NCI-H774 (cell line): ENCODE results near the gene RNF5.

Experiments used
- DNase-seq: peaks from one replicate; lab custom pipeline; 2025; lab: John Stamatoyannopoulos, UW

Gene RNF5

DNA sequence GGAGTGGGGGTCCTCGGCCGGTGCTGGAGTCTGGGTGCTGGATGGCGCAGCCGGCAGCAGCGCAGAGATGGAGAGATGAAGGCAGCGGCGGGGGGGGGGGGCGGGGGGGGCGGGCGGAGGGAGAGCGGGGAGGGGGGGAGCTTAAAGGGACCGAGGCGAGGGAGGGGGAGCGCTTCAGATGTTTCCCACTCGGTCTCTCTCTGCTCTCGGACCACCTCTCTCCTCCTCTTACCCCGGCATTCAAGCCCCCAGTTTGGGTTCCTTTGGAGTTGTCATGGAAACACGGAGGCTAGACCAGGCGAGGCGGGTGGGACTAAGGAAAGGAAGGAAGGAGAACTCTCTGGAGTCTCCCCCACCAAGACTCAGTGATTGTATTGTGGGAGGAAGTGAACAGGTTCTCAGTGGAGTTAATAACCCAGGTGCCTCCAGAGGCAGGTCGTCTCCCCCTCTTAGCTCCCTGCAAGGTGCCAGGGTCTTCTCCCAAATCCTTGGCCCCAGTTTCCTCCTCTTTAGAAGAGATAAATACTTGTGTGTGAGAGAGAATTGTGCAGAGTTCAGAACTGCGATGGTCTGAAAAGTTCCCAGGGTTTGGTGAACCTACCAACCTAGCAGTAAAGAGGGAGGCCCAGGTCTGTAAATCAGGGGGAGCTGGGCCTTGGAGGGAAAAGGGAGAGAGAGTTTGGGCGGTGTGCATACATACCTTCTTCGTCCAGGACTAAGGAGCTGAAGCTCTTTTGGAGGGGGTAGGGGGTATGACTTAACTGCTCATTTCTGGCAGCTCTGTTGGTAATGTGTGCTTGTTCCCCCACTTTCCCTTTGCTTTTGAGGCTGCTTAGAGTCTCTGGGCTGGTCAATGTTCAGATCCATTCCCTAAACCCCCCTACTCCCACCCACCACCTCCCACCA lies 26.1 kb upstream of the RNF5 start, which contains the start of gene PRRT1:
TSS of gene PRRT1 (minus strand) at position 77 of the 906 bp plus-strand sequence. CDS start 112 bp downstream, outside the sequence.
- no peak for DNase-seq

DNA sequence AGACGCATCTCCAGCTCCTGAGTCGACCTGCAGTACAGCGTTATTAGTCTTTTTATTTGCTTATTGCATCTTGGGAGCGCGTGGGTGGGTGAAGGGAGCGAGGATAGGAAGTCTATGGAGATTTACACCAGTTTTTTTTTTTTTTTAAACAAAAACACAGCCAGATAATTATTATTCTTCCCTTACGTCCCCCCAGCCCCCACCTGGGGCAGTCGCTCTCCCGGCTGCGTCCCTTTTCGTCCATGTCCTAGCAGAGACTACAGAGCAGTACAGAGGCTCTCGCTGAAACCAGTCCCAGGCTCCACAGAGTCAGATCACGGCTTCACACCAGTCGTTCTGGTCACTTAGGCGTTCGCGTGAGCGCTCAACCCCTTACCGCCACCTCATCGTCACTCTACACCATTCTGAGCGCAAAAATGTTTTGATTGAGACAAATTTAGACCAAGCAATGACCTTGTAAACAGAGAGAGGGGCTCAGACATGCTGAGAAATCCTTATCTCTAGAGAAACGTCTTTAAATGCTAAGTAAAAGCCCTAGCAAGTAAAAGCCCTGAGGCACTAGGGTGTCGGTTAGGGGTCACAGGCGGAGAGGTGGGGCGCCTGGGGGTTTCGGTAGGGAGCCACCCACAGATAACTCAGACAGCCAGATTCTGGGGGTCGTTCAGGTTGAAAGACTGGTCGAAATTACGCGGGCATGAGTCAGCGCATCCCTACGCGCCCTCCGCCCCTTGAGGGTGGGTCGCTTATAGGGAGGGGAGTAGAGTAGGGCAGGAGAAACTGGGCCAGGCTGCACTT lies 25.2 kb upstream of the RNF5 start:
- no peak for DNase-seq

DNA sequence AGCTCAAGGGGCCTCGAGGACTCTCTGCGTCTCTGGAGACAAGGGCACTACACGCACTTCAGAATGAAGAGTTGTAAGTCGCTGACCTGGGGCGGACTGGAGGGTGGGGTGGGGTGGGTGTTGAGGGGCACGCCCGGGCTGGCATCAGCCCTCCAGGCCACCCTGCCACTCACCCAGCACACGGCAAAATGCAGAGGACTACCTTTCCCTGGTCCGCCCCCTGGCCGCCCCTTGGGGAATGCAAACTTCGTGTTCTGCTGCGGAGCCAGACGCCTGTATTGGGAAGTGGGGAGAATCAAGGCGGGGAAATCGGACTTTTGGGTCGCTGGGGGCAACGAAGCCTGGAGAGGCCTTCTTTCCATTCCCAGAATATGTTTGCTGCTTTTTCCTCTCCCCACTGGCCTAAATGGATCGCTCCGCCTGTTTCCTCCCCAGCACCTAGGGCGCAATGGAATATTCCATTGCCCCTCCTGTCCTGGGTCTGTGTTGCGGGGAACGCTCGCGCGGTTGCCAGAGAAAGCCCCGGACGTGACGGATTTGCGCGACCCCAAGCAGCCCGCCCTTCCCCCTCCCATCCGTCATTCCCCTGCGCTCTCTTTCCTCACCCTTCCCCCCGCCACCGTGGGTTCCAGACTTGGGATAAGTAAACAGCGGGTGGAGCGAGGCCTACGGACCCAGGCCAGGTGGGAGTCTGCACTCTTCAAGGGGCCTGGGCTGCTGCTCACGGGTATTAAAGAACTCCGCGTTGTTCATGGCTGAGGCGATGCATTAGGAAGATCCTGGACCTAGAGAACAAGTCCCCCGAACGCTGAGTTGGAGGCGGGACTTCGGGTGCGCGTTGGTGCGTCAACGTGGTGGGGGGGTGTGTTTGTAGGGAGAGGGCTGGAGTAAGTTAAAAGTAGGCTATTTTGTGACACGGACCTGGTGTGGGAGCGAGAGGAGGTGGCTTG lies 24.4 kb upstream of the RNF5 start, which contains the start of gene PPT2:
TSS of gene PPT2 (plus strand) at position 578 of the 950 bp plus-strand sequence. CDS start 454 bp downstream, outside the sequence.
- DNase-seq = peak; percentile 84

DNA sequence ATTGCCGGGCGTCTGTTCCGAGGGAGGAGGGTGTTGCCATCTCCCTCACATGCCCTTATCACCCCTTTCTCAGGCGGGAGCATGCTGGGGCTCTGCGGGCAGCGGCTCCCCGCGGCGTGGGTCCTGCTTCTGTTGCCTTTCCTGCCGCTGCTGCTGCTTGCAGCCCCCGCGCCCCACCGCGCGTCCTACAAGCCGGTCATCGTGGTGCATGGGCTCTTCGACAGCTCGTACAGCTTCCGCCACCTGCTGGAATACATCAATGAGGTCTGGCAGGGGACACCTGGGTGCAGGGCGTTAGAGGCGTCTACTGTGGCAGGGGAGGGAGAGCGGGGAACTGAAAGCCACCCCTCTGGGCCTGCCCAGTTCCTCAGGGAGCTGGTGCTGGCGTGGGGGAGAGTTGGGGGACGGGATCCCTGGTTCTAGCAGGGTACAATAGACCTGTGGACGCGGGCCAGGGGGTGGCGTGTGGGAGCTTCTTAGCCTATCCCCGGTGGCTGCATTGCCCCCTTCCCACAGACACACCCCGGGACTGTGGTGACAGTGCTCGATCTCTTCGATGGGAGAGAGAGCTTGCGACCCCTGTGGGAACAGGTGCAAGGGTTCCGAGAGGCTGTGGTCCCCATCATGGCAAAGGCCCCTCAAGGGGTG lies 23.6 kb upstream of the RNF5 start:
- peak; percentile 51 for DNase-seq

DNA sequence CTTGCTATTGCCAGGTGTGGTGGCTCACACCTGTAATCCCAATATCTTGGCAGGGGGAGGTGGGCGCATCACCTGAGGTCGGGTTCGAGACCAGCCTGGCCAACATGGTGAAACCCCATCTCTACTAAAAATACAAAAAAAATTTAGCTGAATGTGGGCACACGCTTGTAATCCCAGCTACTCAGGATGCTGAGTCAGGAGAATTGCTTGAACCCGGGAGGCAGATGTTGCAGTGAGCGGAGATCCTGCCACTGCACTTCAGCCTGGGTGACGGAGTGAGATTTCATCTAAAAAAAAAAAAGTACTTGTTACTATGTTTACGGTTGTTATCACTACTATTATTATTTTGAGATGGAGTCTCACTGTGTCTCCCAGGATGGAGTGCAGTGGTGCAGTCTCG lies 21.3 kb upstream of the RNF5 start:
- no peak for DNase-seq

DNA sequence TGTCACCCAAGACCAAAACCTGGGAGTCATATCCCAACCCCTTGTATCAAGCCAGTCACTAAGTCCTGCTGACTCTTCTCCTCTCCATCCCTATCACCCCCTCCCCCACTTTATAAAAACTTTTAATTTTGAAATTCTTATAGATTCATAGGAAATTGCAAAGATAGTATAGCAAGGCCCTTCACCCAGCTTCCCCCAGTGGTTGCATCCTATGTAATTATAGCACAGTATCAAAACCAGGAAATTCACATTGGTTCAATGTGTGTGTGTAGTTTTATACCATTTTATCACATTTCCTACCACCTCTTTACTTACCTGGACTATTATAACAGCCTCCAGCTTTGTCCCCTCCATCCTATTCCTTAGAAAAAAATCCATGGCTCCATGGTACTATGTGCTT lies 20.2 kb upstream of the RNF5 start:
- no peak for DNase-seq

DNA sequence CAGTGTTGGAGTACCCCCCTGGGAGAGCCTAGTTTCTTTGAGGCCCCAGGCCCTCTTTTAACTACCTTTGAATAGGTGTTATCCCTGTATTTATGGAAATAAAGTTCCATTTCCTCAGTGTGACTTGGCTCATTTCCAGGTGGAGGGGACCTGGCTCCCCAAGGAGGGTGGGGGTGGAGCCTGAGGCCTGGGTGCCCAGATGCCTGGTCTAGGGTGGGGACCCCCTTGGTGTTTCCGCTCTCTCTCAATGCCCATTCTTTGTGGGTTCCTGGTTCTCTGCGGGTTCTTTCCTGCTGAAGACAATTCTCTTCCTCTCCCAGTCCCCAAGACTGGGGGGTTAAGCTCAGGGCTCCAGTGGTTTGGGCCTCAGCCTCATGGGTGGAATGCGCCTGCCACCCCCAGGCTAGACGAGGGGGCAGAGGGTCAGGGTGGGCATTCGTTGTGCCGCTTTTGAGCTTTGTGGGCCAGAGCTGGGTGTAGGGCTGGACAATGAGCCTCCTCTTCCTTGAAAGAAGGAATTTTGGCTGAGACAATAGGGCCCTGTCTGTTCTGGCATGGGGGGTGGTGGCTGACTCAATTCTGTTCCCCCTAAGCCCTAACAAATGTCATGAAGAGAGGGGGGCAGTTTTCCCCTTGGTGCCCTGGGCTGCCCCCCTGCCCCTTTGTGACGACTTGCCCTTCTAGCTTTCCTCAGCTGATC lies 14.5 kb upstream of the RNF5 start:
- DNase-seq = no peak

DNA sequence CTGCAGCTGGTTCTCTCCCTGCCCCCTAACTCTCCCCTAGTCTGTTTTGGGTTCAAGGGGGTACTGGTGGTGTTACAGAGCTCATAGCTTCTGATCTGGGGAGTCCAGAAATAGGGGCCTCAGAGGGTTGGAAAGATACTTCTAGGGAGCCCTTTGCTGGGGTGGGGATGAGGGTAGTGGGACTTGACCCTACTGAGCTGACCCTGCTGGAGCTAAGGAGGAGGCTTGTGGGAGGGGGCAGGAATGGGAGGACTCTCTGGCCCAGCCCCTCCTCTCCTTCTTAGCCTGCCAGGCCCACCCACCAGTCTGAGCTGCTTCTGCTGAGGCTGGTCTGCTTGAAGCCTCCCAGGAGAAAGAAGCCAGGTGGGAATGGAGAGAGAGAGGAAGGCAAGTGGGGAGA lies 13.9 kb upstream of the RNF5 start, which contains the start of gene EGFL8:
TSS of gene EGFL8 (plus strand) at position 301 of the 400 bp plus-strand sequence. CDS start 1,571 bp downstream, outside the sequence.
- no peak for DNase-seq

DNA sequence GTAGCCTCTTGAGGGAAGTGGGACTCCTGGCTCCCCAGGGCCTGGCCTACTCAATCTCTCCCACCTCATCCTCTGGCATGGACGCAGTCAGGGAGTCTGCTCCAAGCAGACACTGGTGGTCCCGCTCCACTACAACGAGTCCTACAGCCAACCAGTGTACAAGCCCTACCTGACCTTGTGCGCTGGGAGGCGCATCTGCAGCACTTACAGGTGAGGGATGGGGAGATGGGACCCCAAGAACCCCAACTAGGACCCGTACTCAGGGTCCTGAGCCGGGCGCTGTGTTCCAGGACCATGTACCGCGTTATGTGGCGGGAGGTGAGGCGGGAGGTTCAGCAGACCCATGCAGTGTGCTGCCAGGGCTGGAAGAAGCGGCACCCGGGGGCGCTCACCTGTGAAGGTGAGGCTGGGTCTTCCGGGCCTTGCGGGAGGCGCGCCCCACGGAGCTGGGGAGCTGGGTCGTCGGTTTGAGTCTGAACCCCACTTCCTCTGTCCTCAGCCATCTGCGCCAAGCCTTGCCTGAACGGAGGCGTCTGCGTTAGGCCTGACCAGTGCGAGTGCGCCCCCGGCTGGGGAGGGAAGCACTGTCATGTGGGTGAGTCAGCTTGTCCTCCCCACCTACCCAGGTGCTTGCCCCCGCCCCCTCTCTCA lies 11.7 kb upstream of the RNF5 start:
- no peak for DNase-seq

DNA sequence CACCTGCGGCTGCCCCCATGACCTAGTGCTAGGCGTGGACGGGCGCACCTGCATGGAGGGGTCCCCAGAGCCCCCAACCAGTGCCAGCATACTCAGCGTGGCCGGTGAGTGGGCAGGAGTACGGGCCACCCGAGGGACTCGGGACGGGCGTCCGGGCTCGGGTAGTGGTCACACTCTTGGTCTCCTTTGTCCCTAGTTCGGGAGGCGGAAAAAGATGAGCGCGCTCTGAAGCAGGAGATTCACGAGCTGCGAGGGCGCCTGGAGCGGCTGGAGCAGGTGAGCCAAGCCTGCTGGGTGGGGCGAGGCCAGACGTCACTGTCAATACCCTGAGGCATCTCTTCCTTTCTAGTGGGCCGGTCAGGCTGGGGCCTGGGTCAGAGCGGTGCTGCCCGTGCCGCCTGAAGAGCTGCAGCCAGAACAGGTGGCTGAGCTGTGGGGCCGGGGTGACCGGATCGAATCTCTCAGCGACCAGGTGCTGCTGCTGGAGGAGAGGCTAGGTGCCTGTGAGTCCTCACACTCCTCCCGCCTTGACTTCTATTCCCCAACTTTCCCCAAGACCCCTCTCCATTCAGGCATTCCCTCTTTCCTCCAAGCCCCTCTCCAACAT lies 10.9 kb upstream of the RNF5 start:
- no peak for DNase-seq

DNA sequence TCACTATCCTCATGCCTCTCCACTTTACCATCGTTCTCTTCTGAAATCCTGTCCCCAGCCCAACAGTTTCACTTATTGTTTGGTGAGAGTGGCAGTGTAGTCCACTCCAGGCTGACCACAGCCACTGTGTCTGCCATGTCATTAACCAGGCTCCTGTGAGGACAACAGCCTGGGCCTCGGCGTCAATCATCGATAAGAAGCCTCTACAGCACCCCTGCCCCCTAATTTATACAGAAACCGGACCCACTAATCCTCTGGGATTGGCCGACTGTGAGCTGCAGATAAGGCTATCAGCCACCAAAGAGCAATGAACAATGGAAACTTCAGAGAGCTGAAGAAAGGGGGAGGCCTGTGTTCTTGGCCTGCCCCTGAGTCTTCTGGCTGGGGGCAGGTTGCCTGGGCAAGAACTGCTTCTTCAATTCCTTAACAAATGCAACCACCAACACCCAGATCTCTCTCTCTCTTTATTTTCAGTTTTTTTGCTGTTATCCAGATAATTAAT lies 10.4 kb upstream of the RNF5 start:
- DNase-seq = no peak

DNA sequence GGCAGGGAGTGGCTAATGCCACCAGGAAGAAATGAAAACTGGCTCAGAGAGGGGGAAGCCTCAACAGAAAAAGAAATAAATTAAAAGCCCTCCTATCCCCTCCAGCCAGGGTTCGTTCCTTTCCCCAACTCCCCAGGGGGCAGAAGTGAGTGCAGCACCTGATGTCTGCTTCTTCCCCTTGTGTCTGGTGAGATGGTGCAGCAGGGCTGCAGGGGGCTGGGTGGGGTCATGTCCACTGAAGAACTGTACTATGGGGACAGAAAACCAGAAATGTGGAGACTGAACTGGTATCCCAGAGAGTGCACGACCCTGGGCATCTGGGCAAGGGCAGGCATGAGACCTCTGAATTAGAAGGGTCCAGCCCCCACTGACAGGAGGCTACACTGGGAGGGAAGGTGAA lies 9.9 kb upstream of the RNF5 start:
- DNase-seq = no peak

DNA sequence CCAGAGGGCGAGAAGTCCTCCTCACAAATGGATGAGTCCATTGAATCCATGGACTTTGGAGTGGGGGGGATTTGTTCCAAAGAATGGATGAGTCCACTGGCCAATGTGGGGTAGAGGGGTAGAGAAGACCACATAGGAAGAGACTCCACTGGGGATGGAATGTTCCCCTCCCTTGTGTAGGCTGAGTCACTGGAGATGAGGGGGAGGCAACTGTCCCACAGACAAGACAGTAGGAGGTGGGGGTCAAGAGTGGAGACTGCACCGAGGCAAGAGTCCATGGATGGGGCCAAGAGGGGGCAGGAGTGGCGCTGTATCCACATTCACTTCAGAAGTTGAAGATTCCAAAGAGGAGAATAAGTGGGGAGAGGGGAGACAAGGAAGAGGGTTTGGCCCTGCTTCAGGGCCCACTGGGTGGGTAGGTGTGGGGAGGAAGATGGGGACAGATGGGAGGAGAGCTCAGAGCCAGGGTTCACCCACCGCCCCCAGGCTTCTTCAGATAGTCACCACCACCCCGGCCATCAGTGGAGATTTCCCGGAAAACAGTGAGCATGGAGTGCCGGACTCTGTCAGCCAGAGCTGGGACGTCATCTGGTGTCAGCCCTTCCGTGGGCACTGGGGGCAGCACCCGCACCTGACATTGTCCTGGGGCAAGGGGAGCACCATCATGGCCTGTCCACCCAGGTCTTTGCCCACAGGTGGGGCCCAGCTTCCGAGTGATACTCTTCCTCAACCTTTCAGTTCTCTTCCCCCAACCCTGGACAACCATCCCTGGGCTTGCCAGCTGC lies 9.2 kb upstream of the RNF5 start:
- DNase-seq = no peak

DNA sequence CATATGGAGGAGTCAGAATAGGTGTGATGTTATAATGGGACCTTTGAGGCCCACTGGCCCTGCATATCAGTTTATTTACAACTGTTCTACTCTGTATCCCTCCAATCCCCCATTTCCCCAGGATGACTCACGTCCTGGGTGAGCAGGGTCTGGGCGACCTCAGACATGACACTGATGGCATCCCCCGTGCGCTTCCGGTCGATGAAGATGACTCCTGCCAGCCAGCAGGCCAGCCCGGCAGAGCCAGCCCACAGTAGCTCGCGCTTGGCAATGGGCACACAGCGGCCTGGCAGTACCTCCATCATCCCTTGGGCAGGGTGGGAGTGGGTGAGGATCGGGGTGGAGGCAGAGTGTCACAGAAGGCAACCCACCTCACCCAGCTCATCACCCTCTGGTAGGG lies 7.9 kb upstream of the RNF5 start:
- no peak for DNase-seq

DNA sequence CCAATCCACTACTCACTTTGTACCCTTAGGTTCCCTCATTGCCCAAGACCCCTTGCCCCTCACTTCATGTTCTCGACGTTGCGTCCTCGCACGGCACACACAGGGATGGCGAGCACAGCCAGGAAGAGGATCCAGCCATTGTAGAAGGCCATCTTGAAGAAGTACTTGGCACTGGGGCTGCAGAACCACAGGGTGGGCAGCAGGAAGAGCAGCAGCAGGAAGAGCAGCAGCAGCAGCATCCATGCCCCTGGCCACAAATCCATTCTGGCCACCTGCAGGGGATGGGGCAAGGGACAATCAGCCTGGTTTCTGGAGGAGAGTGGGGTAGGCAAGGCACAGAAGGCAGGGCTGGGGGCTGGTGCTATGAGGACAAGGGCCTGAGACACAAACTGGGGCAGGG lies 7.0 kb upstream of the RNF5 start:
- DNase-seq = no peak

DNA sequence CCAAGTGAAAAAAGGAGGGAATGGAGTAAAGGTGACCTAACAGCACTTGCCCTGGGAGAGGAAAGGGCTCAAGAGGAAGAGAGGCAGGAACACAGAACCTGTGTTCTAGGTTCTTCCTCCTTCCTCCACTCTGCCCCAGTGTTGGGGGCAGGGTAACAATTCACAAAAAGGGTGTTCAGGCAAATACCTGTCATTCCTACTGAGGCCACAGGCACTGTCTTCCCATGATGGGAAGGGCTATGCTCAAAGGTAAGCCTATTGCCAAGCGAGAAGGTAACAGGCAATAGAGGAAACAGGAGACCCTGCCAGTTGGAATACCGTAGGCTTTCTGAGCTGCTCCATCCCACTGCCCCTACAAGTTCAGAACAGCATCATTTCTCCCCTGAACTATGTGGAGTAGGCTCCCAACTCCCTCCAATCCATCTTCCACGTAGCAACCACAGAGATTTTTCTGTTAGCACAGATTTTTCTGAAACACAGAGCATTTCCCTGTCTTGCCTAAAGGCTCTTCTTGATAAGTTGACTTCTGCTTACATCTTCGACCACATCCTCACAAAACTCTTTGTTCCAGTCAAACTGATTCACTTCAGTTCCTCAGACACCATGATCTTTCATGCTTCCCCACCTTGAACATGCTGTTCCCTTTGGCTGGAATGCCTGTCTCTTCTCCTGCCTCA lies 5.0 kb upstream of the RNF5 start:
- DNase-seq = no peak

DNA sequence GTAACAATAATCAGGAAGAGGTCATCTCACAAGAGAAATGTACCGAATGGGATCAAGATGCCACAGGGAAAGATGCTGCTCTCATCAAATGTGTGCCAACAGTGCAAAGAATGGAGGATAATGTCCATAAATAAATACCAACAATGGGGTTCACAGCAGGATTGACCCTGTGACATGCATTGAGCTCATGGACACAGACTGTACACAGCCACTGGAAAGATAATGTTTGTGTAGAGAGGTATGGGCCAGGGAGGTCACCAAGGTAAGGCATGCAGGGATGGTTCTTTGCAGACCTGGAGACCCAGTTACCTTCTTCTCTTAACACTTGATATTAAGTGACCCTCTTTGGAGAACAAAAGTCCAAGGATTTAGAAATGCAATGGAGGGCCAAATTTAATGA lies 3.8 kb upstream of the RNF5 start:
- DNase-seq = no peak

DNA sequence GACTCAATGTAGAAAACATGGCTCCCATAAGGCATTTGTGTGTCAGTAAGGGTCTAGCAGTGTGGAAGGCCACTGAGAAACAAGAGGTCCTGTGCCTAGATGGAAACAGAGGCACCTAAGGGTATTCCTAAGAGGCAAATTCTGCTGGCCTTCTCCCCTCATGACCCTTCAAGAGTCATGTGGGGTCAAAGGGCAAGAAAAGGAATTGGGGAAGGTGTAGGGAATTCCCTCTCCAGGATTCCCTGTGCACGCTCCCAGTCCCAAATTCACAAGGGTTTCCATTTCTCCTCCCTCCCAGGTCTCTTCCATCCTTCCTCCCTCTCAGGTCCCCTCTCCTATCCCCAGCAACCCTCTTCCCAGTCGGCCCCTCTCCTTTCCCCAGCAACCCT lies 2.9 kb upstream of the RNF5 start:
- DNase-seq = no peak
